HG03108 (cell line): ENCODE results near the gene LIME1.
A peak's percentile ranks its signal among the peaks of the same experiment; 100 is the strongest.

Experiments used
- ATAC-seq: cut with Tn5 transposase; IDR thresholded peaks from one replicate; pipeline ENCODE4 v1.9.1; 2021; ENCODE audit warnings: moderate library complexity; ENCODE audit not compliant: unreplicated experiment

LIME1 gene

DNA sequence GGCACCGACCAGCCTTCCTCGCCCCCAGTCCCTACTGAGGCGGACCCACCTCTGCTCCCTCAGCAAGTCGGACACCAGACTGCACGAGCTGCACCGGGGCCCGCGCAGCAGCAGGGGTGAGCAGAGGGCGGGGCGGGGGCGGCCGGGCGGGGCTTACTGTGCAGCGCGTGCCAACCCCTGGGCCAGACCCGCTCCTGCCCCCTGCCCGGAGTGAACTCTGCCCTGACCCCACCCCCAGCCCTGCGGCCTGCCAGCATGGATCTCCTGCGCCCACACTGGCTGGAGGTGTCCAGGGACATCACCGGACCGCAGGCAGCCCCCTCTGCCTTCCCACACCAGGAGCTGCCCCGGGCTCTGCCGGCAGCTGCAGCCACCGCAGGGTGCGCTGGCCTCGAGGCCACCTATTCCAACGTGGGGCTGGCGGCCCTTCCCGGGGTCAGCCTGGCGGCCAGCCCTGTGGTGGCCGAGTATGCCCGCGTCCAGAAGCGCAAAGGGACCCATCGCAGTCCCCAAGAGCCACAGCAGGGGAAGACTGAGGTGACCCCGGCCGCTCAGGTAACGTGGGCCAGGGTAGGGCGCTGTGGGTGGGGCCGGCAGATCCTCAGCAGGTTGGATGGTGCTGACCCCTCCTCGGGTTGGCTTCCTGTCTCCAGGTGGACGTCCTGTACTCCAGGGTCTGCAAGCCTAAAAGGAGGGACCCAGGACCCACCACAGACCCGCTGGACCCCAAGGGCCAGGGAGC is 1.7 kb downstream of the LIME1 start:
- no peak for ATAC-seq

DNA sequence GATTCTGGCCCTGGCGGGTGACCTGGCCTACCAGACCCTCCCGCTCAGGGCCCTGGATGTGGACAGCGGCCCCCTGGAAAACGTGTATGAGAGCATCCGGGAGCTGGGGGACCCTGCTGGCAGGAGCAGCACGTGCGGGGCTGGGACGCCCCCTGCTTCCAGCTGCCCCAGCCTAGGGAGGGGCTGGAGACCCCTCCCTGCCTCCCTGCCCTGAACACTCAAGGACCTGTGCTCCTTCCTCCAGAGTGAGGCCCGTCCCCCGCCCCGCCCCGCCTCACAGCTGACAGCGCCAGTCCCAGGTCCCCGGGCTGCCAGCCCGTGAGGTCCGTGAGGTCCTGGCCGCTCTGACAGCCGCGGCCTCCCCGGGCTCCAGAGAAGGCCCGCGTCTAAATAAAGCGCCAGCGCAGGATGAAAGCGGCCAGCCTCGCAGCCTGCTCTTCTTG is 2.2 kb downstream of the LIME1 start:
- no peak for ATAC-seq

DNA sequence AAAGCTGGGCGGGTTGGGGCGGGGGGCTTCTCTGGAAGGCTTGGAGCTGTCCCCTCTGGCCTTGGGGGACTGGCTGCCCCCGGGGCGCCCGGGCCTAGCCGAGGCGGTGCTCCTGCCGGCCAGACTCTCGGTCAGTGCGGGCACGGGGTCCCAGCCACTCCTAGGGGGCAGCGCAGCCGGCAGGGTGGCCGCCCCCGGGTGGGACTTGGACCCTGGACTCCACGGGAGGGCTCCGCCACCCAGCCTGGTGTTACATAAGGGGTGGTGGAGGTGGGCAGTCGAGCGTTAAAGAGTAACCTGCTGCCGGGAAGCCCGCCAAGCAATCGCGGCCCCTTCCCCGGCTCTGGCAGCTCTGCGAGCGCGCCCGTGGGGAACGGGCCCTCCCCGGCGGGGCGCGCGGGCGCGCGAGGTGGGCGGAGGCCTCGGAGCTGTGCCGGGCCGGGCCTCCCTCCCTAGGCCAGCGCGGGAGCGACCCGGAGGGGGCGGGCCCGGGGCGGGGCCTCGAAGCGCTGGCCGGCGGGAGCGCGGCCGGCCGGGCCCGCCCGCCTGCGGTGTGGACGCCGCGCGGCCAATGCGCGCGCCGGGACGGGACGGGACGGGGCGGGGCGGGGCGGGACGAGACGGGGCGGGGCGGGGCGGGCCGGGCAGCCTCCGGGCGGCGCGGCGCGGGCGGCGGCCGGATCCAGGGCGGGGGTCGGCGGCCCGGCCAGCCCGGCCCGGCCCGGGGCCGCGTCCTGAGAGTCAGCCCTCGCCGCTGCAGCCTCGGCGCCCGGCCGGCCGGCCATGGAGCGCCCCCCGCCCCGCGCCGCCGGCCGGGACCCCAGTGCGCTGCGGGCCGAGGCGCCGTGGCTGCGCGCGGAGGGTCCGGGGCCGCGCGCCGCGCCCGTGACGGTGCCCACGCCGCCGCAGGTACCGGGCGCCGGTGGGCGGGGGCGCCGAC is 2.9 kb downstream of the LIME1 start, which contains the start of gene SLC2A4RG:
SLC2A4RG (plus strand) TSS at position 647 of the 940 bp plus-strand sequence; CDS start at position 784, 137 bp downstream.
- ATAC-seq, result peak; percentile 37

DNA sequence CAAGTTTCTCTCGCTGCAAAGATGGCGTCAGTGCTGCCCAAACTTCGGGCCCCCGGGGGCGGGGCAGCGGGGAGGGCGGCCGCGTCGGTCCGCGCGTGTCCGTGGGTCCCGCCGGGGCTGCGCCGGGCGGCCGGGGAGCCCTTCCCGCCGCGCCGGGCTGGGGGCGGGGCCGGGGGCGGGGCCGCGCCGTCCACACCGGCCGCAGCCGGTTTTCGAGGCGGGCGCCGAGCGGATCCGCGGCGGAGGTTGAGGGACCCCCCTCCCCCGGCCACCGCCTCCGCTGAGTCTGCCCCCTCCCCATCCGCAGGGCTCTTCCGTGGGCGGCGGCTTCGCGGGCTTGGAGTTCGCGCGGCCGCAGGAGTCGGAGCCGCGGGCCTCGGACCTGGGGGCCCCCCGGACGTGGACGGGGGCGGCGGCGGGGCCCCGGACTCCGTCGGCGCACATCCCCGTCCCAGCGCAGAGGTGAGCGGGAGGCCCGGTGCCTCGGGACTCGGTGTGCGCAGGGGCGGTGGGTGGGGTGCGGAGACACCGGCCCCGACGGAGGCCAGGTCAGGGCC is 3.7 kb downstream of the LIME1 start:
- ATAC-seq, result no peak

- ATAC-seq, result no peak
These were observed 4.3 kb downstream of the LIME1 start for GRCh38 chr20:63740627-63741353.

- ATAC-seq, result no peak
These were observed 4.9 kb downstream of the LIME1 start for GRCh38 chr20:63741354-63741675.

DNA sequence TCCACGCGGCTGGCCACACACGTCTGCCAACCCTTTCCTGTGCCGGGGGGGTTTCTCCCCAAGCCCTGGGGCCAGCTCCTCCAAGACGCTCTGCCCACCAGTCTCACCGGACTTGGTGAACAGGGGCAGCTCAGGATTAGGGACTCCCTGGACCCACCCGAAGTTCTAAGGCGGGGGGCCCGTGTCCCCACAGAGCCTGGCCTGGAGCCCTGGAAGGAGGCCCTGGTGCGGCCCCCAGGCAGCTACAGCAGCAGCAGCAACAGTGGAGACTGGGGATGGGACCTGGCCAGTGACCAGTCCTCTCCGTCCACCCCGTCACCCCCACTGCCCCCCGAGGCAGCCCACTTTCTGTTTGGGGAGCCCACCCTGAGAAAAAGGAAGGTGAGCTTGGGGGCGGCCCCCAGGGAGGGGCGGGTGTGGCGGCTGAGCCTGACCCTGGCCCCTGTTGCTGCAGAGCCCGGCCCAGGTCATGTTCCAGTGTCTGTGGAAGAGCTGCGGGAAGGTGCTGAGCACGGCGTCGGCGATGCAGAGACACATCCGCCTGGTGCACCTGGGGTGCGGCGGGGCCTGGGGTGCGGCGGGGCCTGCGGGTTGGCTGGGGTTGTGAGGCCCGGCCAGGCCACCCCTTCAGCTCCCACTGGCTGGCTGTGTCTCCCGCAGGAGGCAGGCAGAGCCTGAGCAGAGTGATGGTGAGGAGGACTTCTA is 5.4 kb downstream of the LIME1 start:
- ATAC-seq, result no peak

DNA sequence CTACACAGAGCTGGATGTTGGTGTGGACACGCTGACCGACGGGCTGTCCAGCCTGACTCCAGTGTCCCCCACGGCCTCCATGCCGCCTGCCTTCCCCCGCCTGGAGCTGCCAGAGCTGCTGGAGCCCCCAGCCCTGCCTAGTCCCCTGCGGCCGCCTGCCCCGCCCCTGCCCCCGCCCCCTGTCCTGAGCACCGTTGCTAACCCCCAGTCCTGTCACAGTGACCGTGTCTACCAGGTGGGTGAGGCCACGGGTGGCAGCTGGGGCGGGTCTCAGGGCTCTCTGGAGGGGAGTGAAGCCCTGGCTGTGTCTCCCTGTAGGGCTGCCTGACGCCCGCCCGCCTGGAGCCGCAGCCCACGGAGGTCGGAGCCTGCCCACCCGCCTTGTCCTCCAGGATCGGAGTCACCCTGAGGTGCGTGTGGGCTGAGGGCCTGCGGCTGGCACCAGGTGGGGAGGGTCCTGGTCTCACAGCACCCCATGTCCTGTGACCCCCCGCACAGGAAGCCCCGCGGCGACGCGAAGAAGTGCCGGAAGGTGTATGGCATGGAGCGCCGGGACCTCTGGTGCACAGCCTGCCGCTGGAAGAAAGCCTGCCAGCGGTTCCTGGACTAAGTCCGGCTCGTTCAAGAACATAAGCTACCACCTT is 6.0 kb downstream of the LIME1 start:
- no peak for ATAC-seq

DNA sequence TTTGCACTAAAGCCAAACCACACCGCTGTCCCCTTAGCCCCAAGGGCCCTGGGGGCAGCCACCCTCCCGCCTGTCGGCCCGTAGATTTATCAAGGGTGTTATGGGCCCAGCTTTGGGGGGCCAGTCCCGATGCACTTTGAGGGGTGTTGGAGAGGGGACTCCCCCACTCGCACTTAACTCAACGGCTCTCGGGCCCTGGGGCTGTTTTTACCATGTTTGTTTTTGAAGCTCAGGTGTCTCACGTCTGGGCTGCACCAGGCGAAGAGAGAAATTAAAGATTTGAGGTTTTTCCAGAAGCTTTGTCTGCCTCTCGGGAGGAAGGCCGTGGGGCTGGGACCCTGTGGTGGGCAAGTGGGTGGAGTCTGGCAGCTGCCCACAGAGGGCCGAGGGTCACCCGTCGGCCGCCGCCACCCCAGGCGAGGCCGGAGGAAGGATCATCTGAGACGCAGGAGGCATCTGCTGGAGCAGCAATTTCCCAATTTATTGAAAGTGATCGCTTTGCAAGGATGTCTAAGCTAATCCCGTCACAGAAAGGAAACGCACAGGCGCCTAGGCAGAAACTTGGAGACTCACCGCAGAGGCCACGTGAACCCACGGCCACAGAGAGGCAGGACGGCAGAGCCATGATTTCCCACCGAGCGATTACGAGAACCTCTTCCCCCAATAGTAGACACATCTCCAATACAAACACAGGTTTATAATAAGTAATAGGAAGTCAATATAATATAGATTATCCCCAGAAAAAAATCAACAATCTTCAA is 6.9 kb downstream of the LIME1 start:
- ATAC-seq, result no peak

GRCh38 chr20:63744158-63744557 is 7.7 kb downstream of the LIME1 start:
- ATAC-seq, result no peak

DNA sequence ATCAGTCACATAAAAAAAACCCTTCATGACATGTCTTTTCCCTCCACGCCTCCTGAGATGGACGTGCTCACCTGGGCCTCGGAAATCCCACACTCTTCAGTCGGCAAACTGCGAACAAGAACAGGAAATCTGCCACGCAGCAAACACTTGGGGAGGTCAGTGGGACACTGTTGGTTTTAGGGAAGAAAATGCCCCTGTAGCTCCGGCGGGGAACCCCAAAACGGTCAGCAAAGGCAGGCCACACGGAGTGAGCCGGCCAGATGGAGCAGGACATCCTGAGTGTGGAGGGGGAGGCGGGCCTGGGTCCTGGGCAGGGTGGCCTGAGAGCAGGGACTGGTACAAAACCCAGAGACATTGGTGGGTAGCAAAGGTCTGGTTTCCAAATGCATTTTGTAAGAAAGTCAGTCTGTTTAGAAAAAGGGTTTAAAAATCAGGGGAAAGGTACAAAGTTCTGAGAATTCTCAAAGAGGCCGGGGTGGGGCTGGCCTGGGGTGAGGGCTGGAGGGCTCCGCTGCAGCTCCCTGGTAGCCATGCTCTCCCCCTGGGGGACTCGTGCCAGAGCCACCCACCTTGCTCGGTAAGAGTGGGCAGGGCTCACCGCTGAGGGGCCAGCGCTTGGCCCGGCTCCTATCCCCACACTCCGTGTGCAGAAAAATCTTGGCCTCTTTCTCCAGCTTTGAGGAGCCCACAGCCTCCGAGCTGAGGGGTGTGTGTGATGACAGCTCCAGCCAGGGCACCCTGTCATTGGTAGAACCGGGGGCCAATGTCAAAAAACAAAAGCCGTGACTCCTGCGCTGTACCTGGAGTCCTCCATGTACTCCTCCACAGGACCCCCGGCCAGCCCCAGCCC is 8.3 kb downstream of the LIME1 start:
- no peak for ATAC-seq

GRCh38 chr20:63745424-63745805 is 9.0 kb downstream of the LIME1 start:
- ATAC-seq, result no peak

- no peak for ATAC-seq
These were observed 9.7 kb downstream of the LIME1 start for GRCh38 chr20:63745961-63746731.

DNA sequence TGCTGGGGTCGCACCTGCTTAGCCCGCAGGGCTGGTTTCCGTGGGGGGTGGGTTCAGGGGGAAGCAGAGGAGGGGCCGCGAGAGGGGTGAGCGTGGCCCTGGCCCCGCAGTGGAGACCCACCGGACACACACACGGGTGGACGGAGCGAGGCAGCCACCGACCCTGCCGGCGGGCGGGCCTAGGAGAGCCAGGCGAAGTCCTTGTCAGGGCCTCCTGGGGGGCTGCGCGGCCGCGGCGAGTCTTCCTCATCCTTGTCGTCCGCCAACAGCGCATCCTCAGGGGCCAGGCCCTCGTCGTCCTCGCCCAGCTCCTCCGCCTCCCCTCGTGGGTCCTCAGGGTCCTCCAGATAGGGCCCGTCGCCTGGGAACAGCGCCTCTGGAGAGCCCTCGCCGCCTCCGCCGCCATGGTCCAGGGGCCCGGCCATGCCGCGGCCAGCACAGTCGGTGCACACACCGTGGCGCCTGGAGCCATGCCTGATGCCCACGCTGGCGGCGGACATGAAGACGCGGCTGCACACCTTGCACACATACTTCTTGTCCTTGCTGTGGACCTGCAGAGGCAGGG is 10.4 kb downstream of the LIME1 start:
- no peak for ATAC-seq

DNA sequence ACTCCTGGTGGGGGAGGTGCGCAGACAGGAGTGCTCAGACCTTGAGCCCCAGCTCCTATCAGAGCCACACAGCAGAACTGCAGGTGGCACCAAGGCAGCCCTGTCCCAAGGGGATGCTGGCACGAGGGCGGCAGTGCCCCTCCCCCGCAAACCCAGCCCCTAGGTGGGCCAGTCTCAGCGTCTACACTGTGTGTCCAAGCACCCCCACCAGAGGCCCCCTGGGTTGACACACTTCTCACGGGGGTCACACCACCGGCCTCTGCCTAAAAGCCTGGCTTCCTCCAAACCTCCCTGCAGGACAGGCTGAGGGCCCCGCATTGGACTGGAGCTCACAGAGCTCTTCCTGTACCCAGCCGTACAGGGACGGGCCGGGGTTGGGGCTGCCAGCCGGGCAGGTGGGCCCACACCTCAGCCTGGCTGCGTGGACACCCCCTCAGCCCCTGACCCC is 11.2 kb downstream of the LIME1 start:
- ATAC-seq, result no peak

- no peak for ATAC-seq
These were observed 11.8 kb downstream of the LIME1 start for GRCh38 chr20:63748070-63748933.
